ENCODE results near the gene ECM1. TPM values are rescaled to one million over a fixed set of nuclear protein-coding genes. Genes with fewer than 3 reads are reported as not detected.

The ECM1 gene
- total and polyA plus RNA-seq, 2 donors (not counting 1 experiment from before 2014, with no cell fraction given): 25.1 to 108 TPM

GRCh38 chr1:150550222-150551050, 42.5 kb downstream of the ECM1 start:
- H3K36me3 ChIP-seq (ENCODE audit: control insufficient read depth, insufficient read depth, low read length): peaks cover 3% of the 10 kb centered on the region
- H3K4me2 ChIP-seq (ENCODE audit: extremely low read depth, insufficient read depth, low read length): peak overlapping the region; percentile 87
- no peaks in the 10 kb centered on the region for H4K20me1 ChIP-seq (ENCODE audit: control insufficient read depth, extremely low read depth, insufficient read depth, low read length)
- no peak overlapping the region for H3K9ac ChIP-seq (ENCODE audit: insufficient read depth, low read length)
- H3K27ac ChIP-seq (ENCODE audit: insufficient read depth, low read length): peak overlapping the region; percentile 56
- H3K4me1 ChIP-seq (ENCODE audit: control insufficient read depth, extremely low read depth, insufficient read depth, low read length): peaks cover 14% of the 10 kb centered on the region
- no peaks in the 10 kb centered on the region for H3K79me2 ChIP-seq (ENCODE audit: control insufficient read depth, insufficient read depth, low read length)
- H3K9me3 ChIP-seq (ENCODE audit: control insufficient read depth, insufficient read depth, low read depth, low read length): no peaks in the 10 kb centered on the region
- TF ChIP-seq CTCF (conservative IDR thresholded peaks at IDR 0.05 in 1 of 2, IDR thresholded peaks at IDR 0.05 in 1 of 2; ENCODE audit: low read depth in 1 of 2, low read length in 2 of 2) (no peak), EZH2 (IDR thresholded peaks at IDR 0.05; ENCODE audit: low read length, missing control alignments) (no peak)
- no peaks in the 10 kb centered on the region for H3K27me3 ChIP-seq (ENCODE audit: control insufficient read depth, insufficient read depth, low read length)
- peak in 1 of 2 donors; percentile 52 for DNase-seq (ENCODE audit: low read depth in 2 of 2)
- no peak overlapping the region for H2AFZ ChIP-seq (ENCODE audit: low read length)
- peak overlapping the region; percentile 38 to 77 (median 60) for H3K4me3 ChIP-seq (replicated peaks in 1 of 4; ENCODE audit: control extremely low read depth in 1 of 4, insufficient read depth in 1 of 4, low read depth in 3 of 4, low read length in 4 of 4)

GRCh38 chr1:150551051-150551783, 43.3 kb downstream of the ECM1 start:
- no peaks in the 10 kb centered on the region for H3K9me3 ChIP-seq (ENCODE audit: control insufficient read depth, insufficient read depth, low read depth, low read length)
- H3K27ac ChIP-seq (ENCODE audit: insufficient read depth, low read length): peak overlapping the region; percentile 56
- H4K20me1 ChIP-seq (ENCODE audit: control insufficient read depth, extremely low read depth, insufficient read depth, low read length): no peaks in the 10 kb centered on the region
- H3K36me3 ChIP-seq (ENCODE audit: control insufficient read depth, insufficient read depth, low read length): peaks cover 7% of the 10 kb centered on the region
- TF ChIP-seq EZH2 (IDR thresholded peaks at IDR 0.05; ENCODE audit: low read length, missing control alignments) (no peak), CTCF (conservative IDR thresholded peaks at IDR 0.05 in 1 of 2, IDR thresholded peaks at IDR 0.05 in 1 of 2; ENCODE audit: low read depth in 1 of 2, low read length in 2 of 2) (no peak)
- H2AFZ ChIP-seq (ENCODE audit: low read length): no peak overlapping the region
- H3K79me2 ChIP-seq (ENCODE audit: control insufficient read depth, insufficient read depth, low read length): no peaks in the 10 kb centered on the region
- H3K4me3 ChIP-seq (replicated peaks in 1 of 4; ENCODE audit: control extremely low read depth in 1 of 4, insufficient read depth in 1 of 4, low read depth in 3 of 4, low read length in 4 of 4): peak overlapping the region in 2 of 4 experiments; percentile 70 to 77
- DNase-seq (ENCODE audit: low read depth in 2 of 2): no peak
- H3K27me3 ChIP-seq (ENCODE audit: control insufficient read depth, insufficient read depth, low read length): no peaks in the 10 kb centered on the region
- no peak overlapping the region for H3K9ac ChIP-seq (ENCODE audit: insufficient read depth, low read length)
- peaks cover 14% of the 10 kb centered on the region for H3K4me1 ChIP-seq (ENCODE audit: control insufficient read depth, extremely low read depth, insufficient read depth, low read length)
- H3K4me2 ChIP-seq (ENCODE audit: extremely low read depth, insufficient read depth, low read length): peak overlapping the region; percentile 5

- H3K4me1 ChIP-seq (ENCODE audit: control insufficient read depth, extremely low read depth, insufficient read depth, low read length): peaks cover 14% of the 10 kb centered on the region
- no peak for TF ChIP-seq CTCF (conservative IDR thresholded peaks at IDR 0.05 in 1 of 2, IDR thresholded peaks at IDR 0.05 in 1 of 2; ENCODE audit: low read depth in 1 of 2, low read length in 2 of 2)
- no peak for TF ChIP-seq EZH2 (IDR thresholded peaks at IDR 0.05; ENCODE audit: low read length, missing control alignments)
- no peak overlapping the region for H3K4me3 ChIP-seq (replicated peaks in 1 of 4; ENCODE audit: control extremely low read depth in 1 of 4, insufficient read depth in 1 of 4, low read depth in 3 of 4, low read length in 4 of 4)
- H3K27me3 ChIP-seq (ENCODE audit: control insufficient read depth, insufficient read depth, low read length): no peaks in the 10 kb centered on the region
- no peaks in the 10 kb centered on the region for H3K9me3 ChIP-seq (ENCODE audit: control insufficient read depth, insufficient read depth, low read depth, low read length)
- H3K79me2 ChIP-seq (ENCODE audit: control insufficient read depth, insufficient read depth, low read length): no peaks in the 10 kb centered on the region
- H3K36me3 ChIP-seq (ENCODE audit: control insufficient read depth, insufficient read depth, low read length): peaks cover 7% of the 10 kb centered on the region
- no peaks in the 10 kb centered on the region for H4K20me1 ChIP-seq (ENCODE audit: control insufficient read depth, extremely low read depth, insufficient read depth, low read length)
- no peak overlapping the region for H2AFZ ChIP-seq (ENCODE audit: low read length)
- no peak overlapping the region for H3K9ac ChIP-seq (ENCODE audit: insufficient read depth, low read length)
- peak overlapping the region; percentile 33 for H3K4me2 ChIP-seq (ENCODE audit: extremely low read depth, insufficient read depth, low read length)
- DNase-seq (ENCODE audit: low read depth in 2 of 2): no peak
- H3K27ac ChIP-seq (ENCODE audit: insufficient read depth, low read length): peak overlapping the region; percentile 78
These were observed 43.8 kb downstream of the ECM1 start for GRCh38 chr1:150551784-150552127.
